GM18507 (cell line): ENCODE measurements around the gene HMGXB3.
"Not testable (repeated sequence)": the region's sequence is repeated elsewhere in the genome, so short reads cannot be mapped to it uniquely, and the experiment has no call there.

Experiments used
- DNase-seq: peaks from one replicate; pipeline ENCODE4 v3.0.0; 2011; ENCODE audit warnings: low read depth; ENCODE audit not compliant: insufficient read length; ENCODE audit errors: extremely low spot score
- FAIRE-seq: peaks from 2 replicates; lab custom pipeline; 2011; peaks lifted over from hg19 to GRCh38; lab: Jason Lieb, UNC

The HMGXB3 gene

GRCh38 chr5:150044712-150045111, 44.2 kb downstream of the HMGXB3 start:
- FAIRE-seq: no peak
- no peak for DNase-seq

GRCh38 chr5:150045549-150045948, 45.0 kb downstream of the HMGXB3 start:
- DNase-seq: no peak

DNA sequence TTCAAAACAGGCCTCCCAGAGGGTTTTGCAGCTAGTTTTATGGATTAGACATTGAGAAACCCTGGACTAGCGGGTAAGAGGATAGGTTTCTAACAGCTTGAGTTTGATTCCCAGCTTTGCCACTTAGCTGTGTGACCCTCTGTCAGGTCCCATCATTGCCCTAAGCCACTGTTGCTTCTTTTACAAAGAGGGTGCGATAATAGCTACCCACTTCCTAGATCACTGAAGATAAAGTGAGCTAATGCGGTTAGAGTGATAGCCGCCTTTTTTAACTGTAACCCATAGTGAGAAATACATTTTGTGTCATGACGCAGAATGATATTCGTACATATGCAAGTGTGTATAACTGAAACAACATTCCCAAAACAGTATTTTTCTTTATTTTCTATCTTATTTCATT, 45.5 kb downstream of the HMGXB3 start:
- DNase-seq: no peak
- no peak for FAIRE-seq

More at GRCh38 chr5:150045549-150045948, 45.0 kb downstream of the HMGXB3 start:
- FAIRE-seq: no peak

DNA sequence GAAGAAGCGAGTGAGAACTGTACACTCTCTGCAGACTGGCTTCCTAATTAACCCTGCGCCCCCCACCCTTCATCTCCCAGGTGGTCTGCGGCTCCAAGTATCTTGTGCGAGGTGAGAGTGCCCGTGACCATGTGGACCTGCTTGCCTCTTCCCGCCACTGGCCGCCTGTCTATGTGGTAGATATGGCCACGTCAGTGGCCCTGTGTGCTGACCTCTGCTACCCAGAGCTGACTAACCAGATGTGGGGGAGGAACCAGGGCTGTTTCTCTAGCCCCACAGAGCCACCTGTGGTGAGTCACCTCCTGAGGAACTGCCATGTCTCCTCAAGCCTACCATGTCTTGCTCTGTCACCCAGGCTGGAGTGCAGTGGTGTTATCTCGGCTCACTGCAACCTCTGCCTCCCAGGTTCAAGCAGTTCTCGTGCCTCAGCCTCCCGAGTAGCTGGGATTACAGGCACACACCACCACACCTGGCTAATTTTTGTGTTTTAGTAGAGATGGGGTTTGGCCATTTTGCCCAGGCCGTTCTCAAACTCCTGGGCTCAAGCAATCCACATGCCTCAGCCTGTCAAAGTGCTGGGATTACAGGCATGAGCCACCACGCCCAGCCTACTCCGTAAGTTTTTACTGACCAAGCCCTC, 49.8 kb downstream of the HMGXB3 start:
- DNase-seq, FAIRE-seq: not testable (repeated sequence)

GRCh38 chr5:150051657-150052195, 51.2 kb downstream of the HMGXB3 start:
- no peak for FAIRE-seq
- no peak for DNase-seq

- DNase-seq: no peak
- FAIRE-seq: no peak
Observed at GRCh38 chr5:150052226-150052955, 51.9 kb downstream of the HMGXB3 start.

GRCh38 chr5:150052956-150053712, 52.6 kb downstream of the HMGXB3 start:
- no peak for FAIRE-seq
- DNase-seq: no peak

DNA sequence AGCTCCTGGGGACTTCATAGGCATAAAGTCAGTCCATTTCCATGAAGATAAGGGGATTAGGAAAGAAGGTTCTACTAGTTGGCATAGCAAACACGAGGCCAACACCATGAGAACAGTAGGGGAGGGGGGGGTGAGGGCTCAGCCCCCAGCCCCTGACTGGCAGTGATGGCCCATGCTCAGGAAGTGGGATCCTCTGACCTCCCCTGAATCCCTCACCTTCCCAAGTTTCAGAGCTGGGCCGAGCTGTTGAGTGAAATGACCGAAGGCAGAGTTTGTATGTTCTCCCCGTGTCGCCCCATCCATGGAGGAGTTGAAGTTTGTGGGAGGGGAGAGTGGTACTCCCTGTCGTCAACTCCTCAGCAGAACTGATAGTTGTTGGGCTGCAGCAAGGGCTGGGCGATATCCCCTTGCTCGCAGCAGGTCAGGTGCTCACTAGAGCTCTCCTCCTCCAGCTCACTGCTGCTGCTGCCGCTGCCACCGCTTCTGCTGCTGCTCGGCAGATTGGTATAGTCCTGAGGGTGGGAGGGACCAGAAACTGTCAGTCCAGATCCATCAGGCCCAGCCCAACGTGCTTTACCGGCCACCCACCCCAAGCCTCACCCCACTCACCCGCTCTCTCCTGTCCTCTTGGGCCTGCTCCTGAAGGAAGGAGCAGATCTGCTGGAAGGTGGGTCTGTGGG, 53.3 kb downstream of the HMGXB3 start:
- FAIRE-seq (no peak), DNase-seq (no peak)

GRCh38 chr5:150054569-150054968, 54.0 kb downstream of the HMGXB3 start:
- FAIRE-seq: no peak
- no peak for DNase-seq

DNA sequence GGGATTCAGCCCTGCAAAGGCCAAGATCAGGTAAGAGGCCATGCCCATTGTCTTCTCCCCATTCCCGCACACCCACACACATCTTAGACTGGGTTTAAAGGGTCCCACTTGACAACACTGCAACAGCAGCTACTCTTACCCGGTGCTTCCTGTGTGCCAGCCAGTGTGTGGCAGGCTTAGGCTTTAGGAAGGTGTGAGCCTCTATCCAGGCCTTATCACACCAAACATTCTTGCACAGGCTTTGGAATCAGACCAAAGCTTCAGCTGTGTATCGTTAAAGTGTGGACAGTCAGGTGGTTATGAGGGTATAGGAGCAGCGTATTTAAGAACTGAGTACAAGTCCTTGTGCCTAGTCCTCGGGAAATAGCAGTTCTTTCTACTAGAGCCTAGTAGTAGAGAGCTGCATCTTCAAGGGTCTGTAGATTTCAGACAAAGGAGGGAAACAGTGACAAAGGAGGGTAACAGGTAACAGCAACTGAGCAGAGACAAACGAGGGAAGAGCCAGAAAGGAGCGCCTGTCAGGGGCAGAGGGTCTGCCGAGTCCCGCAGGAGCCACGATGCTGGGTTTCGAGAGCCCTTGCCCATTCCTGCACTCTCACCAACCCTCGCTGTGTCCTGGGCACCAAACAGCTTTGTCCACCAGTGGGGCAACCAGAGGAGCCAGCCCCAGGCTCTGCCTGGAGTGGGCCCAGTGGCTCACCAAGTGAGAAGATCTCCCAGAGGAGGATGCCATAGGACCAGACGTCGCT, 55.0 kb downstream of the HMGXB3 start:
- FAIRE-seq (no peak), DNase-seq (no peak)

- no peak for FAIRE-seq
Observed at GRCh38 chr5:150056075-150056443, 55.5 kb downstream of the HMGXB3 start.

GRCh38 chr5:150057052-150057451, 56.5 kb downstream of the HMGXB3 start:
- FAIRE-seq (no peak), DNase-seq (no peak)

More at GRCh38 chr5:150056075-150056443, 55.5 kb downstream of the HMGXB3 start:
- no peak for DNase-seq

GRCh38 chr5:150057511-150057910, 57.0 kb downstream of the HMGXB3 start:
- FAIRE-seq: no peak
- DNase-seq: no peak

- DNase-seq (no peak), FAIRE-seq (no peak)
Observed at GRCh38 chr5:150057996-150058395, 57.5 kb downstream of the HMGXB3 start.

- DNase-seq: no peak
- no peak for FAIRE-seq
Observed at GRCh38 chr5:150058480-150059126, 58.1 kb downstream of the HMGXB3 start.

- FAIRE-seq (no peak), DNase-seq (no peak)
Observed at GRCh38 chr5:150059623-150060022, 59.1 kb downstream of the HMGXB3 start.

- FAIRE-seq: no peak
- no peak for DNase-seq
Observed at GRCh38 chr5:150060471-150060870, 59.9 kb downstream of the HMGXB3 start.

GRCh38 chr5:150061538-150061995, 61.0 kb downstream of the HMGXB3 start:
- DNase-seq: no peak
- no peak for FAIRE-seq
